SH-SY5Y (cell line): Measurements from ENCODE around the gene ARHGAP40.

Experiments used
- GATA2 ChIP-seq: IDR thresholded peaks from 2 replicates; pipeline ENCODE4 v1.6.1; 2011; ENCODE audit warnings: mild to moderate bottlenecking, low read depth, low read length
- GATA3 ChIP-seq: IDR thresholded peaks from 2 replicates; pipeline ENCODE4 v1.6.1; 2011; ENCODE audit warnings: low read depth, mild to moderate bottlenecking, low read length, moderate library complexity

DNA sequence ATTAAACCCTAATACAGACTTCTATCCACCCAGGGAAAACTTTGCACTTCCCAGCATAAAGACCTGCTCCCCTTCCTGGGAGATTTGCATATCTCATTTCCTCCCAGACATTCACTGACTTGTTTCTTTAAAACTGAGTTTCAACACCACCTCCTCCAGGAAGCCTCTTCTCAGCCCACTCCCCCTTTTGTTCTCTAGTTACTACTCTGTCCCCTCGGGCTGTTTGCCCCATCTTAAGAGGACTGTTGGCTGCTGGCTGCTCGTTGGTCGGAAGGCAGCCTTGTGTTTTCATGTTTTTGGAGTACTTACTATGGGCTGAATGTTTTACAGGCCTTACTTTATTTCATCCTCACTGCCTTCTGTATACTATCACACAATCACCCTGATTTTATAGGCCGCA is 6.6 kb downstream of the ARHGAP40 start:
- no peak for TF ChIP-seq GATA2
- no peak for TF ChIP-seq GATA3
